H9 (cell line): ENCODE data around the gene CTIF. TPM values are rescaled to one million over a fixed set of nuclear protein-coding genes. Genes with fewer than 3 reads are reported as not detected.

Source experiments
- DNase-seq: peaks from one replicate; pipeline ENCODE4 v3.0.0-alpha.2; 2017
- H2AFZ ChIP-seq: one replicate; pipeline ENCODE4 v1.6.1; 2013; ENCODE audit warnings: mild to moderate bottlenecking, low read length, control low read depth, moderate library complexity
- H2AK5ac ChIP-seq: 2 replicates; pipeline ENCODE4 v1.6.1; 2013; ENCODE audit warnings: low read length, control low read depth, mixed read lengths; ENCODE audit not compliant: insufficient read length
- H2BK120ac ChIP-seq: one replicate; pipeline ENCODE4 v1.6.1; 2013; ENCODE audit warnings: low read depth, mild to moderate bottlenecking, low read length, control low read depth, inconsistent platforms; ENCODE audit not compliant: poor library complexity, severe bottlenecking
- H2BK12ac ChIP-seq: 2 replicates; pipeline ENCODE4 v1.6.1; 2013; ENCODE audit warnings: low read length, control low read depth, mixed read lengths, low read depth; ENCODE audit not compliant: insufficient read length
- H2BK15ac ChIP-seq: 2 replicates; pipeline ENCODE4 v1.6.1; 2013; ENCODE audit warnings: low read depth, low read length, control low read depth
- H2BK20ac ChIP-seq: one replicate; pipeline ENCODE4 v1.6.1; 2013; ENCODE audit warnings: low read depth, mild to moderate bottlenecking, low read length, control low read depth, inconsistent platforms; ENCODE audit not compliant: poor library complexity, severe bottlenecking
- H2BK5ac ChIP-seq: 2 replicates; pipeline ENCODE4 v1.6.1; 2013; ENCODE audit warnings: low read length, control low read depth, mixed read lengths; ENCODE audit not compliant: insufficient read length
- H3K14ac ChIP-seq: 2 replicates; pipeline ENCODE4 v1.6.1; 2013; ENCODE audit warnings: low read length, control low read depth; ENCODE audit not compliant: insufficient read depth
- H3K18ac ChIP-seq: 2 replicates; pipeline ENCODE4 v1.6.1; 2013; ENCODE audit warnings: low read depth, mild to moderate bottlenecking, mixed read lengths, low read length, control low read depth; ENCODE audit not compliant: insufficient read length
- H3K23ac ChIP-seq: 2 replicates; pipeline ENCODE4 v1.6.1; 2013; ENCODE audit warnings: low read length, control low read depth, mixed read lengths, low read depth; ENCODE audit not compliant: insufficient read length
- H3K23me2 ChIP-seq: 2 replicates; pipeline ENCODE4 v1.6.1; 2013; ENCODE audit warnings: low read depth, mild to moderate bottlenecking, mixed read lengths, low read length, control low read depth; ENCODE audit not compliant: insufficient read length, poor library complexity, severe bottlenecking
- H3K27ac ChIP-seq: 2 replicates; pipeline ENCODE4 v1.5.1; 2013; ENCODE audit warnings: low read length, control low read depth, mixed read lengths, low read depth; ENCODE audit not compliant: insufficient read length
- H3K27me3 ChIP-seq: 2 replicates; pipeline ENCODE4 v1.6.1; 2013; ENCODE audit warnings: low read length, control low read depth, inconsistent platforms; ENCODE audit not compliant: insufficient read depth
- H3K4ac ChIP-seq: 2 replicates; pipeline ENCODE4 v1.6.1; 2013; ENCODE audit warnings: low read depth, mild to moderate bottlenecking, control low read depth, inconsistent platforms, low read length, moderate library complexity
- H3K4me1 ChIP-seq: 2 replicates; pipeline ENCODE4 v1.6.1; 2013; ENCODE audit warnings: low read length, control low read depth, inconsistent platforms; ENCODE audit not compliant: insufficient read depth
- H3K4me2 ChIP-seq: 2 replicates; pipeline ENCODE4 v1.6.1; 2013; ENCODE audit warnings: low read length, control low read depth, mixed read lengths; ENCODE audit not compliant: insufficient read length, insufficient read depth
- H3K56ac ChIP-seq: 2 replicates; pipeline ENCODE4 v1.6.1; 2013; ENCODE audit warnings: low read depth, mild to moderate bottlenecking, mixed read lengths, low read length, control low read depth; ENCODE audit not compliant: insufficient read length
- H3K79me1 ChIP-seq: 2 replicates; pipeline ENCODE4 v1.6.1; 2013; ENCODE audit warnings: low read depth, mild to moderate bottlenecking, moderate library complexity, low read length, control low read depth, inconsistent platforms; ENCODE audit not compliant: insufficient read depth, poor library complexity, severe bottlenecking
- H3K79me2 ChIP-seq: 2 replicates; pipeline ENCODE4 v1.6.1; 2013; ENCODE audit warnings: low read length, control low read depth, inconsistent platforms; ENCODE audit not compliant: insufficient read depth
- H3K9ac ChIP-seq: 2 replicates; pipeline ENCODE4 v1.6.1; 2013; ENCODE audit warnings: low read length, control low read depth, mixed read lengths; ENCODE audit not compliant: insufficient read length; ENCODE audit errors: extremely low read depth
- H3K9me3 ChIP-seq: one replicate; pipeline ENCODE4 v1.6.1; 2013; ENCODE audit warnings: low read depth, low read length, inconsistent platforms; ENCODE audit not compliant: control insufficient read depth
- H3T11ph ChIP-seq: one replicate; pipeline ENCODE4 v1.6.1; 2013; ENCODE audit warnings: mild to moderate bottlenecking, low read length, control low read depth, inconsistent platforms
- H4K20me1 ChIP-seq: one replicate; pipeline ENCODE4 v1.6.1; 2013; ENCODE audit not compliant: control insufficient read depth, insufficient read length, insufficient read depth
- H4K5ac ChIP-seq: 2 replicates; pipeline ENCODE4 v1.6.1; 2013; ENCODE audit warnings: low read depth, mild to moderate bottlenecking, mixed read lengths, low read length, control low read depth; ENCODE audit not compliant: insufficient read length
- H4K8ac ChIP-seq: replicated peaks from 2 replicates; pipeline ENCODE4 v1.6.1; 2013; ENCODE audit warnings: low read length, control low read depth, mixed read lengths, low read depth; ENCODE audit not compliant: insufficient read length
- H4K91ac ChIP-seq: 2 replicates; pipeline ENCODE4 v1.6.1; 2013; ENCODE audit warnings: low read depth, mild to moderate bottlenecking, moderate library complexity, mixed read lengths, low read length, control low read depth; ENCODE audit not compliant: insufficient read length
- H3K27ac Mint-ChIP-seq, 3 experiments: 2 replicates in 2 of 3; 3 replicates in 1 of 3; pipeline ENCODE4 v1.8.0; 2020 to 2021; ENCODE audit warnings: mixed read lengths in 3 of 3, mild to moderate bottlenecking in 1 of 3, moderate library complexity in 1 of 3
- H3K27me3 Mint-ChIP-seq: 2 replicates; pipeline ENCODE4 v1.8.0; 2021; ENCODE audit warnings: low read depth, mild to moderate bottlenecking, moderate library complexity, mixed read lengths
- H3K36me3 Mint-ChIP-seq, 3 experiments: 2 replicates in 2 of 3; 3 replicates in 1 of 3; pipeline ENCODE4 v1.8.0; 2020 to 2021; ENCODE audit warnings: low read depth in 3 of 3, mixed read lengths in 3 of 3; ENCODE audit not compliant: insufficient read depth in 1 of 3
- H3K4me1 Mint-ChIP-seq, 2 experiments: 2 replicates each; pipeline ENCODE4 v1.8.0; 2020; ENCODE audit warnings: mixed read lengths in 2 of 2
- H3K4me3 Mint-ChIP-seq, 2 experiments: 2 replicates in 1 of 2; 3 replicates in 1 of 2; pipeline ENCODE4 v1.8.0; 2020 to 2021; ENCODE audit warnings: mild to moderate bottlenecking in 2 of 2, mixed read lengths in 2 of 2, moderate library complexity in 1 of 2
- H3K9me3 Mint-ChIP-seq, 2 experiments: 2 replicates in 1 of 2; 3 replicates in 1 of 2; pipeline ENCODE4 v1.8.0; 2020; ENCODE audit warnings: mild to moderate bottlenecking in 2 of 2, mixed read lengths in 2 of 2, moderate library complexity in 1 of 2
- WGBS: extraction: QIAGEN DNeasy Blood & Tissue Kit; methylation state at CpG from one replicate; pipeline ENCODE4 v1.1.7; 2013; ENCODE audit warnings: missing lambda C conversion rate, low lambda C conversion rate, mixed read lengths; ENCODE audit not compliant: insufficient read length; ENCODE audit errors: extremely low coverage; 5-methylcytosine and 5-hydroxymethylcytosine counted together
- total RNA-seq: library from RNA; stranded (reverse); gene quantifications from 2 replicates; pipeline ENCODE4 v1.2.1, GENCODE V29; 2021
- TF ChIP-seq, protein P1 (sequence below): fragments of 200-600 bp; sonication (generic); conservative IDR thresholded peaks from 3 replicates; pipeline ENCODE4 v1.8.0; 2021; ENCODE audit warnings: antibody characterized with exemption, mild to moderate bottlenecking

The CTIF gene
- total RNA-seq, 1 experiment from 2014 or later: 15.8 TPM

DNA sequence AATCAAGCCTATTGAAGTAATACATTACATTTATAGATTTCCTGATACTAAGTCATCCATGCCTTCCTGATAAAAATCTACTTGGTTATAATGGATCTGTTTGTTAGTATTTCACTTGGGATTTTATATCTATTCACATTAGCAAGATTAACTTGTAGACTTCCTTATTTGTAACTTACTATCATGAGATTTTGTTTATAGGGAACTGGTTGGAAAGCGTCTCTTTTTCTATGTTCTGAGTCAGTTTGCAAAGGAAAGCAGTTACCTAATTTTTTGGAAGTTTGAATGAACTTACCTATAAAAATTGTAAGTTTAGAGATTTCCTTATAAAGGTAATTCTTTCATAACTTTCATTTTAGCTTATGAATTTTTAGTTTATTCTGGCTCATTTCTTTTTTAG is 270.5 kb downstream of the CTIF start:
- no peak for DNase-seq
- no peak overlapping the region for H3K27ac ChIP-seq
- H3K36me3 Mint-ChIP-seq: peaks cover 0 to 2% (median 0%) of the 10 kb centered on the region in 3 experiments; a peak in 1 of 7 replicates

More for the DNA sequence above, 270.5 kb downstream of the CTIF start:
- no peaks in the 10 kb centered on the region for H3K79me2 ChIP-seq
- Mint-ChIP-seq H3K4me1 (no peaks in the 10 kb centered on the region), H3K27ac (no peak overlapping the region), H3K27me3 (no peaks in the 10 kb centered on the region), H3K9me3 (no peaks in the 10 kb centered on the region), H3K4me3 (no peak overlapping the region)
- no peak overlapping the region for H2BK15ac ChIP-seq
- no peak overlapping the region for H3K9ac ChIP-seq
- no peak overlapping the region for H2BK5ac ChIP-seq
- no peak overlapping the region for H4K8ac ChIP-seq
- no peak overlapping the region for H4K91ac ChIP-seq
- no peak overlapping the region for H3T11ph ChIP-seq
- no peaks in the 10 kb centered on the region for H3K27me3 ChIP-seq
- H4K5ac ChIP-seq: no peak overlapping the region
- WGBS: no CpG with 5 or more reads among the region's 1 CpG
- no peak overlapping the region for H3K18ac ChIP-seq
- no peak overlapping the region for H2AFZ ChIP-seq
- no peak overlapping the region for H2BK20ac ChIP-seq
- no peaks in the 10 kb centered on the region for H3K9me3 ChIP-seq
- no peaks in the 10 kb centered on the region for H3K4me1 ChIP-seq
- no peaks in the 10 kb centered on the region for H4K20me1 ChIP-seq
- no peak overlapping the region for H2BK120ac ChIP-seq
- no peaks in the 10 kb centered on the region for H3K23me2 ChIP-seq
- H3K79me1 ChIP-seq: no peaks in the 10 kb centered on the region
- H3K23ac ChIP-seq: no peak overlapping the region
- TF ChIP-seq, protein P1, sequence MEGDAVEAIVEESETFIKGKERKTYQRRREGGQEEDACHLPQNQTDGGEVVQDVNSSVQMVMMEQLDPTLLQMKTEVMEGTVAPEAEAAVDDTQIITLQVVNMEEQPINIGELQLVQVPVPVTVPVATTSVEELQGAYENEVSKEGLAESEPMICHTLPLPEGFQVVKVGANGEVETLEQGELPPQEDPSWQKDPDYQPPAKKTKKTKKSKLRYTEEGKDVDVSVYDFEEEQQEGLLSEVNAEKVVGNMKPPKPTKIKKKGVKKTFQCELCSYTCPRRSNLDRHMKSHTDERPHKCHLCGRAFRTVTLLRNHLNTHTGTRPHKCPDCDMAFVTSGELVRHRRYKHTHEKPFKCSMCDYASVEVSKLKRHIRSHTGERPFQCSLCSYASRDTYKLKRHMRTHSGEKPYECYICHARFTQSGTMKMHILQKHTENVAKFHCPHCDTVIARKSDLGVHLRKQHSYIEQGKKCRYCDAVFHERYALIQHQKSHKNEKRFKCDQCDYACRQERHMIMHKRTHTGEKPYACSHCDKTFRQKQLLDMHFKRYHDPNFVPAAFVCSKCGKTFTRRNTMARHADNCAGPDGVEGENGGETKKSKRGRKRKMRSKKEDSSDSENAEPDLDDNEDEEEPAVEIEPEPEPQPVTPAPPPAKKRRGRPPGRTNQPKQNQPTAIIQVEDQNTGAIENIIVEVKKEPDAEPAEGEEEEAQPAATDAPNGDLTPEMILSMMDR: no peak
- H2AK5ac ChIP-seq: no peak overlapping the region
- H3K4me2 ChIP-seq: no peak overlapping the region
- no peak overlapping the region for H3K14ac ChIP-seq
- no peak overlapping the region for H2BK12ac ChIP-seq
- no peak overlapping the region for H3K4ac ChIP-seq
- H3K56ac ChIP-seq: no peak overlapping the region
